ENCODE measurements around the gene CAPN11.

The CAPN11 gene

GRCh38 chr6:44158770-44159228 lies at the start of gene CAPN11:
Gene CAPN11, plus strand, starts transcription at chr6:44158820. Its CDS starts 29 bp downstream, at chr6:44158849.
- no peak for DNase-seq (ENCODE audit: low read depth in 2 of 2)

GRCh38 chr6:44109212-44109611 lies 49.4 kb upstream of the CAPN11 start:
- no peak for DNase-seq (ENCODE audit: low read depth in 2 of 2)

GRCh38 chr6:44110005-44110676 lies 48.5 kb upstream of the CAPN11 start:
- DNase-seq (ENCODE audit: low read depth in 2 of 2), result no peak

GRCh38 chr6:44110966-44111365 lies 47.7 kb upstream of the CAPN11 start:
- DNase-seq (ENCODE audit: low read depth in 2 of 2), result no peak

- DNase-seq (ENCODE audit: low read depth in 2 of 2), result no peak
These were observed 46.9 kb upstream of the CAPN11 start for GRCh38 chr6:44111434-44112417.

GRCh38 chr6:44113414-44113813 lies 45.2 kb upstream of the CAPN11 start:
- no peak for DNase-seq (ENCODE audit: low read depth in 2 of 2)

GRCh38 chr6:44115866-44116265 lies 42.8 kb upstream of the CAPN11 start:
- DNase-seq (ENCODE audit: low read depth in 2 of 2), result no peak

GRCh38 chr6:44116641-44117382 lies 41.8 kb upstream of the CAPN11 start:
- no peak for DNase-seq (ENCODE audit: low read depth in 2 of 2)

- DNase-seq (ENCODE audit: low read depth in 2 of 2), result no peak
These were observed 41.1 kb upstream of the CAPN11 start for GRCh38 chr6:44117397-44118128.

GRCh38 chr6:44119704-44120262 lies 38.8 kb upstream of the CAPN11 start:
- DNase-seq (ENCODE audit: low read depth in 2 of 2), result no peak

- no peak for DNase-seq (ENCODE audit: low read depth in 2 of 2)
These were observed 37.8 kb upstream of the CAPN11 start for GRCh38 chr6:44120692-44121443.

GRCh38 chr6:44122801-44123200 lies 35.8 kb upstream of the CAPN11 start:
- no peak for DNase-seq (ENCODE audit: low read depth in 2 of 2)

- no peak for DNase-seq (ENCODE audit: low read depth in 2 of 2)
These were observed 35.1 kb upstream of the CAPN11 start for GRCh38 chr6:44123544-44123943.

GRCh38 chr6:44126320-44127149 lies 32.1 kb upstream of the CAPN11 start:
- peak; percentile 54 to 66 for DNase-seq (ENCODE audit: low read depth in 2 of 2)

GRCh38 chr6:44127186-44128019 lies 31.2 kb upstream of the CAPN11 start, which contains the start of the genes MRPL14 and TMEM63B:
Gene MRPL14, minus strand, starts transcription at chr6:44127452. Its CDS starts 10,841 bp downstream, at chr6:44116611.
Gene TMEM63B, plus strand, starts transcription at chr6:44127554. Its CDS starts 7,031 bp downstream, at chr6:44134585.
- peak; percentile 80 to 84 for DNase-seq (ENCODE audit: low read depth in 2 of 2)

GRCh38 chr6:44128020-44128917 lies 30.4 kb upstream of the CAPN11 start:
- no peak for DNase-seq (ENCODE audit: low read depth in 2 of 2)

- DNase-seq (ENCODE audit: low read depth in 2 of 2), result no peak
These were observed 28.7 kb upstream of the CAPN11 start for GRCh38 chr6:44129841-44130322.
